Spinal cord (tissue), 10 donors: ENCODE data around the gene ZNF777. TPM values are rescaled to one million over a fixed set of nuclear protein-coding genes. Genes with fewer than 3 reads are reported as not detected.

Source experiments
- DNase-seq, 6 donors: peaks; one replicate each; pipeline versions ENCODE4 v3.0.0 to v3.0.0-alpha.2; 2013 to 2015; ENCODE audit warnings: low spot score in 6 of 6, low read depth in 4 of 6
- H3K27ac ChIP-seq: one replicate; pipeline ENCODE4 v1.5.1; 2013; ENCODE audit warnings: low read depth, low read length, control low read depth
- H3K27me3 ChIP-seq: one replicate; pipeline ENCODE4 v1.6.1; 2013; ENCODE audit warnings: low read length; ENCODE audit not compliant: control insufficient read depth, insufficient read depth
- H3K36me3 ChIP-seq: one replicate; pipeline ENCODE4 v1.6.1; 2013; ENCODE audit warnings: low read length; ENCODE audit not compliant: control insufficient read depth, insufficient read depth
- H3K4me1 ChIP-seq: one replicate; pipeline ENCODE4 v1.6.1; 2013; ENCODE audit warnings: low read length; ENCODE audit not compliant: control insufficient read depth, insufficient read depth
- H3K4me3 ChIP-seq: one replicate; pipeline ENCODE4 v1.5.1; 2013; ENCODE audit warnings: low read depth, low read length, control low read depth
- H3K9me3 ChIP-seq: one replicate; pipeline ENCODE4 v1.6.1; 2013; ENCODE audit warnings: low read length; ENCODE audit not compliant: control insufficient read depth, insufficient read depth
- WGBS: methylation state at CpG from one replicate; pipeline ENCODE4 v1.1.5; 2013; ENCODE audit warnings: missing lambda C conversion rate; ENCODE audit not compliant: insufficient coverage; 5-methylcytosine and 5-hydroxymethylcytosine counted together
- polyA plus RNA-seq, 2 donors: library from polyadenylated mRNA; unstranded; fragments of 120-200 nt; gene quantifications; one replicate each; pipeline ENCODE4 v1.2.1, GENCODE V29; 2013; ENCODE audit not compliant: insufficient read length in 2 of 2
- total RNA-seq, 2 donors: library from RNA; depleted of rRNA in 1 of 2; stranded (reverse); fragments of 120-200 nt in 1 of 2; fragments of >200 nt in 1 of 2; gene quantifications; one replicate each; pipeline versions ENCODE4 v1.2.3 to v1.2.4, GENCODE V29; 2013 to 2014
- donor health status: healthy.

The ZNF777 gene
- total and polyA plus RNA-seq, 4 donors = 3.7 to 19.7 (median 13.6) TPM

- H3K4me3 ChIP-seq = no peak overlapping the region
- WGBS = 51% methylated on average over 2 of the region's 4 CpGs
- H3K4me1 ChIP-seq = no peaks in the 10 kb centered on the region
Measured at GRCh38 chr7:149440222-149440621, 20.6 kb downstream of the ZNF777 start.

GRCh38 chr7:149436358-149436757 is 24.5 kb downstream of the ZNF777 start:
- Histone ChIP-seq H3K4me1 (peaks cover 2% of the 10 kb centered on the region), H3K4me3 (no peak overlapping the region), H3K27ac (no peak overlapping the region), H3K36me3 (peaks cover 33% of the 10 kb centered on the region), H3K9me3 (no peaks in the 10 kb centered on the region), H3K27me3 (no peaks in the 10 kb centered on the region)
- 95% methylated on average over 15 of the region's 15 CpGs for WGBS
- DNase-seq = no peak

More at GRCh38 chr7:149440222-149440621, 20.6 kb downstream of the ZNF777 start:
- Histone ChIP-seq H3K36me3 (peaks cover 13% of the 10 kb centered on the region), H3K27ac (no peak overlapping the region), H3K9me3 (no peaks in the 10 kb centered on the region), H3K27me3 (no peaks in the 10 kb centered on the region)
- no peak for DNase-seq

- Histone ChIP-seq H3K27me3 (no peaks in the 10 kb centered on the region), H3K36me3 (peaks cover 37% of the 10 kb centered on the region), H3K4me3 (no peak overlapping the region), H3K4me1 (peaks cover 21% of the 10 kb centered on the region), H3K27ac (no peak overlapping the region), H3K9me3 (no peaks in the 10 kb centered on the region)
- DNase-seq = no peak
- 86% methylated on average over 8 of the region's 8 CpGs for WGBS
Measured at GRCh38 chr7:149433124-149433523, 27.7 kb downstream of the ZNF777 start.

- DNase-seq = no peak
- WGBS = 90% methylated on average over 53 of the region's 53 CpGs
- peaks cover 37% of the 10 kb centered on the region for H3K36me3 ChIP-seq
- no peak overlapping the region for H3K4me3 ChIP-seq
- H3K27ac ChIP-seq = no peak overlapping the region
- H3K4me1 ChIP-seq = peaks cover 21% of the 10 kb centered on the region
- H3K9me3 ChIP-seq = no peaks in the 10 kb centered on the region
- H3K27me3 ChIP-seq = no peaks in the 10 kb centered on the region
Measured at GRCh38 chr7:149432121-149432691, 28.7 kb downstream of the ZNF777 start.

GRCh38 chr7:149431486-149432120 is 29.3 kb downstream of the ZNF777 start:
- Histone ChIP-seq H3K27me3 (no peaks in the 10 kb centered on the region), H3K4me3 (no peak overlapping the region), H3K36me3 (peaks cover 35% of the 10 kb centered on the region), H3K9me3 (no peaks in the 10 kb centered on the region), H3K27ac (no peak overlapping the region), H3K4me1 (peaks cover 23% of the 10 kb centered on the region)
- DNase-seq = no peak
- 87% methylated on average over 54 of the region's 66 CpGs for WGBS

GRCh38 chr7:149430192-149430591 is 30.7 kb downstream of the ZNF777 start:
- 61% methylated on average over 3 of the region's 4 CpGs for WGBS
- Histone ChIP-seq H3K4me1 (peaks cover 23% of the 10 kb centered on the region), H3K27ac (peak overlapping the region; percentile 22), H3K27me3 (no peaks in the 10 kb centered on the region), H3K9me3 (no peaks in the 10 kb centered on the region), H3K36me3 (peaks cover 27% of the 10 kb centered on the region), H3K4me3 (no peak overlapping the region)
- no peak for DNase-seq

- no peak for DNase-seq
- 93% methylated on average over 2 of the region's 2 CpGs for WGBS
- Histone ChIP-seq H3K27ac (no peak overlapping the region), H3K4me3 (no peak overlapping the region), H3K36me3 (peaks cover 19% of the 10 kb centered on the region), H3K27me3 (peaks cover 5% of the 10 kb centered on the region), H3K9me3 (no peaks in the 10 kb centered on the region), H3K4me1 (peaks cover 31% of the 10 kb centered on the region)
Measured at GRCh38 chr7:149427893-149428292, 33.0 kb downstream of the ZNF777 start.

GRCh38 chr7:149427096-149427680 is 33.7 kb downstream of the ZNF777 start:
- Histone ChIP-seq H3K4me3 (no peak overlapping the region), H3K27ac (no peak overlapping the region), H3K9me3 (no peaks in the 10 kb centered on the region), H3K27me3 (peaks cover 8% of the 10 kb centered on the region), H3K36me3 (peaks cover 12% of the 10 kb centered on the region), H3K4me1 (peaks cover 36% of the 10 kb centered on the region)
- 62% methylated on average over 3 of the region's 4 CpGs for WGBS
- DNase-seq = peak in 2 of 6 donors; percentile 4 to 25

GRCh38 chr7:149423449-149424110 is 37.3 kb downstream of the ZNF777 start:
- Histone ChIP-seq H3K36me3 (no peaks in the 10 kb centered on the region), H3K9me3 (no peaks in the 10 kb centered on the region), H3K27me3 (peaks cover 8% of the 10 kb centered on the region), H3K4me1 (peaks cover 21% of the 10 kb centered on the region), H3K4me3 (no peak overlapping the region), H3K27ac (no peak overlapping the region)
- DNase-seq = peak in 2 of 6 donors; percentile 50 to 84
- 11% methylated on average over 22 of the region's 24 CpGs for WGBS
